ENCODE measurements around the gene OR4D5. TPM values are rescaled to one million over a fixed set of nuclear protein-coding genes. Genes with fewer than 3 reads are reported as not detected.

OR4D5 gene
- not detected in 2 replicates for total RNA-seq

DNA sequence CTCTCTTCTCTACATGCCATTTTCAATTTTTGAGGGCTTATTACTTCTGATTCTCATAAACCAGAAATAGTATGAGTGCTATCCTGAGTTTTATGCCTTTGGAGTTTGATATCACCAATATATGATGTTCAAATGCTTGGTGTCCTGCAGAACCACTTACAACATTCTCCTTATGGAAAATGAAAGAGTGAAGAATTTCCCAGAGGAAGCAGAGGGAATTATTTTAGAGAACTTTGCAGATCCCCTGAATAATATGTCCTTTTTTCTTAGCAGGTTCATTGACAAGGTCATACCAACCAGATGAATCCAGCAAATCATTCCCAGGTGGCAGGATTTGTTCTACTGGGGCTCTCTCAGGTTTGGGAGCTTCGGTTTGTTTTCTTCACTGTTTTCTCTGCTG, at the start of gene OR4D5:
OR4D5 (plus strand) TSS at position 301 of the 400 bp plus-strand sequence; CDS start at position 301, 0 bp downstream.

DNA sequence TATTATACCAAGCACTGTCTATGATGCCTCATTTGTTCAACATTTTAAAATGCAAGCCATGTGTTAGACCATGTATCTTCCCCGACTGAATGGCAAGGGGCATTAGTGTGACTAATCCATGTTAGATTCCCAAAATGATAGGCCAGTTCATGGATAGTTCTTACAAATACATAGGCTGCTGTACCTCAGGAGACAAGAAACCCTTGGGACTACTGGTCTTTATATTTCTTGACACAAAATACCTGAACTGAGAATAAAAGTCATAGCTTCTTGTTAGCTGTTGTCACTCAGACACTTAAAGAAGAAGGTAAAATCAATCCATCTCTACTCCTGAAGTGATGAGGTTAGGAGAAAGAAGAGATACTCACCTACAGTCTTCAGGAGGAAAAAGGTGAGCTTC, 37.5 kb upstream of the OR4D5 start, which contains the start of gene OR8D4:
OR8D4 (plus strand) TSS at position 301 of the 400 bp plus-strand sequence. CDS start 4,265 bp downstream, outside the sequence.

DNA sequence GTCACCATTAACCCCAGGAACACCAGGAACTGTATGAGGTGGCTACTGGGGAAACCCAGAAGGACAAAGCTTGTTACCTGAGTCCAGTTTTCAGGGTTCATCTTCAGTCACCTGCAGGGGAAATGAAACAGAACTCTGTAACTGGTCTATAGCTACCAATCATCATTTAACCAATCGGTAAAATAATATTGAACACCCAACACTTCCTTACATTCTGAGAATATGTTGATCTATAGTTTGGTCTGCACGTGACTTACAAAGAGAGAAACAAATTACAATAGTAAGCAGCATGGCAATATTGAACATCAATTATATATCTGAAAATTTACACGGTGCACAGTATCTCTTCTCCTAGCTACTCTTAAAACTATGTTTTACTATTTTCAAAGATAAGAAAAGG, 4.3 kb downstream of the OR4D5 start, which contains the start of gene OR6T1:
OR6T1 (minus strand) TSS at position 101 of the 400 bp plus-strand sequence; CDS start at position 101, 0 bp downstream.

DNA sequence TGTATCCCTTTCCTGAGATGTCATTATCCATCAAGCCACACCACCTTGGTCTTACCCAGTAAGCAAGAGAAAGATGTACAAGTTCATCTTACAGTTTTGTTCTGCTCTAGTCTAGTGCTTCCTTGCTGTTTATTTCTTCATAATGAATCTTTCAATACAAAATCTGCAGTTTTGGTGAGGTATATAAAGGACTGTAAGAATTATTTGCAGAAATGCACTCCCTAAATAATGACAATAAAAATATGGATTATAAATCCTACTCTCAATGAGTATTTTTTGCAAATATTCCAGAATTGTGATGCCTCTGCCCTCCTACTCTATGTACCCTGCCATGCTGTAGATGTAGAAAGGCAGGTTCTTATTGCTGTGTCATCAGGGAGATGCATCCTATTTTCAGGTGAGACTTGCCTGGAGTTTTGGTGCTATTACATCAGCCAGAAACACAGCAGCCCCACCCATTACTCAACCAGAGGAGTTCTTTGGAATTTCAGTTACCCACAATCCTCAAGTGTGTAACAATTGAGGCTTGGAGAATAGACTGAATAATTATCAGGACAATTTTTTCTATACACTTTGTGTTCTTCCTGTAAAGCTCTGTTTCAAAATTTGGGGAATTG, 38.4 kb downstream of the OR4D5 start, which contains the start of gene OR10S1:
OR10S1 (minus strand) TSS at position 51 of the 617 bp plus-strand sequence. CDS start 117 bp downstream, outside the sequence.

Other genes starting within 250 kb of the OR4D5 start
- 5.1 and 5.5 TPM in 2 replicates for gene ZNF202, start 198.0 kb upstream of the OR4D5 start, total RNA-seq
- not detected in 2 replicates for gene OR6X1, start 185.1 kb upstream of the OR4D5 start, total RNA-seq
- gene OR6M1, start 133.3 kb upstream of the OR4D5 start, total RNA-seq = not detected in 2 replicates
- not detected in 2 replicates for gene TMEM225, start 53.9 kb upstream of the OR4D5 start, total RNA-seq
- not detected in 2 replicates for gene OR8D4, start 37.5 kb upstream of the OR4D5 start, total RNA-seq
- gene OR6T1, start 4.2 kb downstream of the OR4D5 start, total RNA-seq = not detected in 2 replicates
- gene OR10S1, start 38.2 kb downstream of the OR4D5 start, total RNA-seq = not detected in 2 replicates
- not detected in 2 replicates for gene OR10G6, start 55.5 kb downstream of the OR4D5 start, total RNA-seq
- not detected in 2 replicates for gene OR10G4, start 73.4 kb downstream of the OR4D5 start, total RNA-seq
- gene OR10G9, start 83.4 kb downstream of the OR4D5 start, total RNA-seq = not detected in 2 replicates
- not detected in 2 replicates for gene OR10G8, start 87.2 kb downstream of the OR4D5 start, total RNA-seq
- gene OR10G7, start 101.7 kb downstream of the OR4D5 start, total RNA-seq = not detected in 2 replicates
- gene VWA5A, start 175.8 kb downstream of the OR4D5 start, total RNA-seq = 30.8 and 33.3 TPM in 2 replicates
- not detected in 2 replicates for gene OR10D3, start 243.7 kb downstream of the OR4D5 start, total RNA-seq